Stimulated activated naive CD8-positive, alpha-beta T cell treated with anti-CD3 and anti-CD28 coated beads, Interleukin-15, Interleukin-2, amounts not matched to agents 100 ng/mL and 50 ng/mL, for 24 hours (primary cell): ENCODE measurements around the gene CRTAP.
"Not testable (repeated sequence)": the region's sequence is repeated elsewhere in the genome, so short reads cannot be mapped to it uniquely, and the experiment has no call there.

Experiments used
- H3K27ac Mint-ChIP-seq: one replicate; pipeline ENCODE4 v1.8.0; 2021; ENCODE audit warnings: mild to moderate bottlenecking, mixed read lengths
- H3K27me3 Mint-ChIP-seq: one replicate; pipeline ENCODE4 v1.8.0; 2021; ENCODE audit warnings: mixed read lengths
- H3K36me3 Mint-ChIP-seq: one replicate; pipeline ENCODE4 v1.8.0; 2021; ENCODE audit warnings: low read depth, mixed read lengths
- H3K4me1 Mint-ChIP-seq: one replicate; pipeline ENCODE4 v1.8.0; 2021; ENCODE audit warnings: low read depth, mixed read lengths
- H3K4me3 Mint-ChIP-seq: one replicate; pipeline ENCODE4 v1.8.0; 2021; ENCODE audit warnings: mild to moderate bottlenecking, mixed read lengths
- H3K9me3 Mint-ChIP-seq: one replicate; pipeline ENCODE4 v1.8.0; 2021; ENCODE audit warnings: mixed read lengths

Gene CRTAP

DNA sequence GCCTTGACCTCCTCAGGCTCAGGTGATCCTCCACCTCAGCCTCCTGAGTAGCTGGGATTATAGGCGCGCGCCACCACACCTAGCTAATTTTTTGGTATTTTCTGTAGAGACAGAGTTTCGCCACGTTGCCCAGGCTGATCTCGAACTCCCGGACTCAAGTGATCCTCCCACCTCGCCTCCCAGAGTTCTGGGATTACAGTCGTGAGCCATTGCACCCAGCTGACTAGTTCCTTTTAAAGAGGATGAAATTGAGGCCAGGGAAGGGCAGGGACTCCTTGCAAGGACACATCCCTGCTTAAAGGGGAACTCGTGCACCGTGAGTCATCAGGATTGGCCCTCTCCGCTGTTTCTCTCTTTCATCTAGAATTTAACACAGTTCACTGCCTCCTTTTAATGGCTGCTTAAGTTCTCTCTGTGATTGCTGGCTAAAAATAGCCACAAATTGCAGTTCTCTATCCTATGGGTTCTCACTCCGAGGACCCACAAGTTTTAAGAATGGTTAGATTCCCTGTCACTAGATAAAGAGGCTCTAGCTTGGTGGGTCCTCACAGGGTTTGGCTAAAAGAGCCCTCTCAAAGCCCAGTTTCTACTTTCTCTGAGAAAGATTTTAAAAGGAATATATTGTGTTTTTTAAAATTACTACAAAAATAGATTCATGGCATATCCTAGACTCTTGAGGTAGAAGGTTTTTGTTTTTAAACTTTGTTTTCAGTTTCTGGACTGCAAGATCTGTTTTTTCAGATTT, 1.4 kb downstream of the CRTAP start:
- H3K27ac Mint-ChIP-seq: no peak overlapping the region
- H3K4me1 Mint-ChIP-seq: peaks cover 47% of the 10 kb centered on the region
- H3K36me3 Mint-ChIP-seq: no peaks in the 10 kb centered on the region

DNA sequence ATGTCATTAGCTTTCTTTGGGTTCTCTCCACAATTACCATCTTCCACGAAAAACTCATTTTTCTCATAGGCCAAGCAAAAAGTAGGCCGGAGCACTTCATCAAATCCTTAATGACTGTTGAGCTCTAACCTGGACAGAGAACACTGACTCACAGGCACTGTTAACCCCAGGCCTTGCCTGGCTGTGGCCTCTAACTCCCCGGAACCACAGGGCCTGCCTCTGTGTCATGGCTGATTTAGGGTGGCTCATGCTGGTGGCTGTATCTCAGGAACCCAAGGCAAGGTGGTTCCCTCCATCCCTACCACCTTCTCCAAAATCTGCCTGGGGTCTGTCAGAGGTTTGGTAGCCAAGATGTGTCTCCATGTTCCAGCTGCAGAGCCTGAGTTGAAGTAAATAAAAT, 3.6 kb downstream of the CRTAP start:
- Mint-ChIP-seq H3K27me3 (no peaks in the 10 kb centered on the region), H3K4me3 (no peak overlapping the region), H3K36me3 (peaks cover 9% of the 10 kb centered on the region), H3K4me1 (peaks cover 32% of the 10 kb centered on the region), H3K27ac (no peak overlapping the region), H3K9me3 (no peaks in the 10 kb centered on the region)

More for the DNA sequence above, 1.4 kb downstream of the CRTAP start:
- H3K9me3 Mint-ChIP-seq: no peaks in the 10 kb centered on the region
- no peaks in the 10 kb centered on the region for H3K27me3 Mint-ChIP-seq
- H3K4me3 Mint-ChIP-seq: peak overlapping the region; percentile 83

DNA sequence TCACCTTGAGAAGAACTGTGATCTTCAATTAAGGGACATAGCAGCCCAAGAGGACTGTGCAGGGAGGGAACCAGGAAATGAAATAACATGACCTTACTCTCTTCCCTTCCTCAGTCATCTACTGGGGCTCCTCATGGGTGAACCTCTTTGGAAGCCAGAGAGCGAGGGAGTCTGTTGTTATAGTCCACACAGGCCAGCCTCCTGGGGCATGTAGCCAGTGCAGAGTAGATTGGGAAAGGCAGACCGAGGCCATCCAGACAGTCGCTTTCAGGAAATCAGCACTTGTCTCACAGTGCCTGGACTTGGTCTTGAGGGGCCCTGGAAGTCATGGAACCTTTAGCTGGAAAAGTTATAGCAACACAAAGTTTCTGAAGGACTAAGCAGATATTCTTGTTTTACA, 6.1 kb downstream of the CRTAP start:
- no peaks in the 10 kb centered on the region for H3K27me3 Mint-ChIP-seq
- H3K27ac Mint-ChIP-seq: no peak overlapping the region
- H3K9me3 Mint-ChIP-seq: no peaks in the 10 kb centered on the region
- no peak overlapping the region for H3K4me3 Mint-ChIP-seq
- peaks cover 27% of the 10 kb centered on the region for H3K4me1 Mint-ChIP-seq
- H3K36me3 Mint-ChIP-seq: peaks cover 9% of the 10 kb centered on the region

DNA sequence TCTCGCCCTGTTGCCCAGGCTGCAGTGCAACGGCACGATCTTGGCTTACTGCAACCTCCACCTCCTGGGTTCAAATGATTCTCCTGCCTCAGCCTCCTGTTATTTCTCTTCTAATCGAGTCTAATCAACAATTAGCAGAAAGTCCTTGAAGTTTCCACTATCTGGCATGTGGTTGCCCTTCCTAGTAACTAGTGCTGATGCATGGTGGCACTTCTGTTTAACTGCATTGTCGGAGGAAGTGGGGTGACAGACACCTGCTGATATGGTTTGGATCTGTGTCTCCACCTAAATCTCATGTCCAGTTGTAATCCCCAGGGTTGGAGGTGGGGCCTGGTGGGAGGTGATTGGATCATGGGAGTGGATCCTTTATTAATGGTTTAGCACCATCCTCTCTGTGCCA, 9.2 kb downstream of the CRTAP start:
- Mint-ChIP-seq H3K27ac (peak overlapping the region; percentile 50), H3K36me3 (peaks cover 9% of the 10 kb centered on the region)

DNA sequence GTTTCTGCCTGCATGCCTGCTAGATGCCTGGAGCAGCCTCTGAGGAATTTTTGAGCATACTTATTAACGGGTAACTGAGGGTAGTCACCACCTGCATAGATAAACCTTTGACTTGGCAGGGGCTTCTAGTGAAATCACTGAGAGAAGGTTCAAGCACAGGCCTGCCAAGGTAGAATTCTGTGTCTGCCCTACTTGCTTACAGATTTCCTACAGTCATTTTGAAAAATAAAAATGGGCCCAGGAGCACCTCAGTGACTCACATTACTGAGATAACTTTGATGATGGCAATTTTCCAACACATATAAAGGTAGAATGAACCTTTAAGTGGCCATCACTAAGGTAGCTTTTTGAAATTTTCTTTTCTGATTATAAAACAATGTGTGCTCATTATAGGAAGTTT, 10.8 kb downstream of the CRTAP start:
- no peaks in the 10 kb centered on the region for H3K27me3 Mint-ChIP-seq
- H3K4me1 Mint-ChIP-seq: peaks cover 13% of the 10 kb centered on the region
- peaks cover 9% of the 10 kb centered on the region for H3K36me3 Mint-ChIP-seq
- no peak overlapping the region for H3K27ac Mint-ChIP-seq
- H3K9me3 Mint-ChIP-seq: no peaks in the 10 kb centered on the region
- no peak overlapping the region for H3K4me3 Mint-ChIP-seq

More for the DNA sequence above, 9.2 kb downstream of the CRTAP start:
- no peaks in the 10 kb centered on the region for H3K27me3 Mint-ChIP-seq
- H3K4me1 Mint-ChIP-seq: peaks cover 13% of the 10 kb centered on the region
- H3K4me3 Mint-ChIP-seq: no peak overlapping the region
- no peaks in the 10 kb centered on the region for H3K9me3 Mint-ChIP-seq

DNA sequence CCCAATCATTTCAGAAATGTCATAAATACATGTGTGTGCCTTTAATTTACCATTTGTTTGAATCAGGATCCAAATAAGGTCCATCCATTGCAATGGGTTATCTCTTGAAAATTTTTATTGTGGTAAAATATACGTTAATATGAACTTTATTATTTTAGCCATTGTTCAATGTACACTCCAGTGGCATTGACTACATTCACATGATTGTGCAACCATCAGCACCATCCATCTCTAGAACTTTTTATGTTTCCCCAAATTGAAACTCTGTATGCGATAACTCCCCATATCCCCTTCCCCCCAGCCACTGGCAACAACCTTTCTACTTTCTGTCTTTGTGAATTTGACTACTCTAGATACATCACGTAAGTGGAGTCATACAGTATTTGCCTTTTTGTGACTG, 12.0 kb downstream of the CRTAP start:
- no peaks in the 10 kb centered on the region for H3K9me3 Mint-ChIP-seq
- no peak overlapping the region for H3K4me3 Mint-ChIP-seq
- H3K27ac Mint-ChIP-seq: no peak overlapping the region
- peaks cover 6% of the 10 kb centered on the region for H3K36me3 Mint-ChIP-seq
- H3K4me1 Mint-ChIP-seq: peaks cover 13% of the 10 kb centered on the region
- no peaks in the 10 kb centered on the region for H3K27me3 Mint-ChIP-seq

DNA sequence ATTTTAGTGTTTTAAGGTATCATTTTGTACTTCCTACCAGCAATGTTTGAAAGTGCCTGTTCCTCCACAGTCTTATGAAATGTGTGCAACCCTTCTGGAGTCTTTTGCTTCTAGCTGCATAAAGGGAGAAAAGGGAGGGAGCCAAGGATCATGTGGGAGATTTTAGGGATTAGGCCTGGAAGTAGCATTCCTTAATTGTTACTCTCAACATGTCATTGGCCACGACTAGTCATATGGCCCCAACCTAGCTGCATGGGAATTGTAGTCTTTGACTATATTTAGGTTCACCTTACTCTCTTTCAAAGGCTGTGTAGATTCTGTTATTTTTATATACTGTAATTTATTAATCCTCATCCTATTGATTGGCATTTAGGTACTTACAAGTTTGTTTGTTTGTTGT, 14.9 kb downstream of the CRTAP start:
- Mint-ChIP-seq H3K4me3 (no peak overlapping the region), H3K36me3 (peaks cover 4% of the 10 kb centered on the region), H3K27ac (no peak overlapping the region), H3K4me1 (peaks cover 13% of the 10 kb centered on the region), H3K27me3 (no peaks in the 10 kb centered on the region), H3K9me3 (no peaks in the 10 kb centered on the region)

DNA sequence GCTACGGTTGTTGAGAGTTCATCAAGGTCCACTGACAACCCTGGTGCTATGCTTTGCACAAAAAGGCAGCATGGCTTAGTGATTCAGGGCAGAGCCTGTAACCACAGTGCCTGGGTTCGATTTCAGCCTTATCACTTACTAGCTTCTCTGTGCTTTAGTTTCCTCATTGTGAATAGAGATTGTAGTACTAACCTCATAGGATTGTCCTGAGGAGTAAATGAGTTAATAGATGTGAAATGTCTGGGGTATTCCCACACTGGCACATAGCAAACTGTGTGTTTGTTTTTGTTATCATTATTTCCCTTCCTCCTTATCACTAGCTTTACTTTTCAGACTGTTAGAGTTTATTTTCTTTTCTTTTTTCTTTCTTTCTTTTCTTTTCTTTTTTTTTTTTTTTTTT, 16.3 kb downstream of the CRTAP start:
- no peak overlapping the region for H3K27ac Mint-ChIP-seq
- no peaks in the 10 kb centered on the region for H3K27me3 Mint-ChIP-seq
- no peak overlapping the region for H3K4me3 Mint-ChIP-seq
- H3K4me1 Mint-ChIP-seq: peaks cover 4% of the 10 kb centered on the region
- no peaks in the 10 kb centered on the region for H3K9me3 Mint-ChIP-seq
- peaks cover 16% of the 10 kb centered on the region for H3K36me3 Mint-ChIP-seq

DNA sequence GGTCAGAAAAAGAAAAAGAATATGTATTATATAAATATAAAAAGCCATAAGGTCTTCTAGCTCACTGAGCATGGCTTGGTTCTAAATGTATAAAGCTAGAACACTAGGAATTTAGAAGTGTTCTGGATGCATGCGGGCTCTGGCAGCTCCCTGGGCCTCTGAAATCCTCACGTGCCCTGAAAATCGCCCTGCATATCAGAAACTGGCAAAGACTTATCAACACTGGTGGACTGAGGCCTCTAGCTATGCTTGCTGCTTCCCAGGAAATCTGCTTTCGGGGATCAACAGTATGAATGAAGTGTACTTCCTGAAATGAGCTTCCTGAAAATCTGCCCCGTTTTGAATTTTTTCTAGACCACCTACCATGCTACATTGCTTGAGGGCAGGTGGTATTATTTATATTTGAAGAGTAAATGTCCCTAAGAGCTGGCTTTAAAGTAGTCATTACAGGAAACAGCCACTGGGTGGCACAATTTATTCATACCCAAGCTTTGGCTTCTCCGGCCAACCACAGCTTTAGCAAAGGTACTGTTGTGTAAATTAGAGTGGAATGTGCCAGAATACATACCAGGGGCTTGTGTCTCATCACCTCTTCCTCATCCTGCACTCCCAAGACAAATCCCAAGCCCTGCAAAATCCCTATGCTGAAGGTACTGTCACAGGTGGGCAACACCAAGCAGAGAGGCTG, 17.7 kb downstream of the CRTAP start:
- Mint-ChIP-seq H3K27ac (no peak overlapping the region), H3K36me3 (peaks cover 25% of the 10 kb centered on the region), H3K4me3 (no peak overlapping the region), H3K4me1 (peaks cover 4% of the 10 kb centered on the region), H3K9me3 (no peaks in the 10 kb centered on the region), H3K27me3 (no peaks in the 10 kb centered on the region)

DNA sequence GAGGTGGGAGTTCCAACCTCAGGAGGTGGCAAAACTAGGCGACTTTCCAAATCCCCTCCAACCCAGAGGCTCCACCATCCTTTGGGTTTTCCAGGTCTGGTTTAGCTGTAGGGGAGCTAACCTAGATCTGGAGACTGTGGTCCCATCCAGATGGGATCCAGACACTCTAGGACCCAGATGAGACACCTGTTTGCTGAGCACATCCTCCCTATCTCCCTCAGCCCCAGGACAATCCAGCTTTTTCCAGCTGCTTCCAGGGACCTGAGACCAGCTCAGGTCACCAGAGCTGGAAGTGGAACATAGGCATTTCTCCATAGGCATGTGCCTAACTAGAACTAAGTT, 18.2 kb downstream of the CRTAP start:
- H3K4me1 Mint-ChIP-seq: peaks cover 4% of the 10 kb centered on the region
- peaks cover 28% of the 10 kb centered on the region for H3K36me3 Mint-ChIP-seq
- no peaks in the 10 kb centered on the region for H3K27me3 Mint-ChIP-seq
- no peak overlapping the region for H3K27ac Mint-ChIP-seq
- no peak overlapping the region for H3K4me3 Mint-ChIP-seq
- no peaks in the 10 kb centered on the region for H3K9me3 Mint-ChIP-seq

DNA sequence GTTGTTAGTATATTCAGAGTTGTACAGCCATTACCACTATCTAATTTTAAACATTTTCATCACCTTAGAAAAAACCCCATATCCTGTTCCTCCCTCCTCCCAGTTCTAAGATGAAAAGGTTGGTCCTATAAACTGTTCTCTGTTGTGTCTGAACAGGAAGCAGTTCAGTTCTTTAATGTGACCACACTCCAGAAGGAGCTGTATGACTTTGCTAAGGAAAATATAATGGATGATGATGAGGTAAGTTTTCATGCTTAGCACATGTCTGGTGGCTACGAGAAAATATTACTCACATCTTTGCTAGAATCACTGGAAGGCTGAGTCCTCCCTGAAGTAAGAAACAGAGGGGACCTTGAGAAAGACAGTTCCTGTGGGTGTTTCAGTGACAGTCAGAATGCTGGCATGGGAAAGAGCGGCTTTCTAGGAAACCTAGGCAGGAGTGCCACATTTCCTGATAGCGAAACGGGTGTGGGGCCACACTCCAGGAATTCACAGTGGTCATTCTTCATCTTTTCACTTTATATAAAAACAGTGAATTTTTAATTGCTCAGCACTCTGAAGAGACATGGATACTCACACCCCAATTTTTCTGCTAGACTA, 20.3 kb downstream of the CRTAP start:
- Mint-ChIP-seq H3K27ac (no peak overlapping the region), H3K27me3 (no peaks in the 10 kb centered on the region), H3K4me3 (no peak overlapping the region), H3K9me3 (no peaks in the 10 kb centered on the region), H3K36me3 (peaks cover 33% of the 10 kb centered on the region), H3K4me1 (peaks cover 4% of the 10 kb centered on the region)

DNA sequence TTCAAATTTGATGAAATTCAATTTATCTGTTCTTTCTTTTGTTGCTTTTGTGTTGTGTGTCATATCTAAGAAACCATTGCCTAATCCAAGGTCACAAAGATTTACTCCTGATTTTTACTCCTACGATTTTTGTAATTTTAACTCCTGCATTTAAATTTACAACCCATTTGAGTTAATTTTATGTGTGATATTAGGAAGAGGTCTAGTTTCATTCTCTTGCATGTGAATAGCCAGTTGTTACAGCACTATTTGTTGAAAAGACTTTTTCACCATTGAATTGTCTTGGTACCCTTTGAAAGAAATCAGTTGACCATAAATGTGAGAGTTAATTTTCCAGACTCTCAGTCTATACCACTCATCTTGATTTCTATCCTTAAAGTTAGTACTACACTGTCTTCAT, 23.9 kb downstream of the CRTAP start:
- Mint-ChIP-seq H3K4me1 (peaks cover 4% of the 10 kb centered on the region), H3K36me3 (peaks cover 45% of the 10 kb centered on the region), H3K9me3 (no peaks in the 10 kb centered on the region), H3K27me3 (no peaks in the 10 kb centered on the region), H3K27ac (no peak overlapping the region), H3K4me3 (no peak overlapping the region)

DNA sequence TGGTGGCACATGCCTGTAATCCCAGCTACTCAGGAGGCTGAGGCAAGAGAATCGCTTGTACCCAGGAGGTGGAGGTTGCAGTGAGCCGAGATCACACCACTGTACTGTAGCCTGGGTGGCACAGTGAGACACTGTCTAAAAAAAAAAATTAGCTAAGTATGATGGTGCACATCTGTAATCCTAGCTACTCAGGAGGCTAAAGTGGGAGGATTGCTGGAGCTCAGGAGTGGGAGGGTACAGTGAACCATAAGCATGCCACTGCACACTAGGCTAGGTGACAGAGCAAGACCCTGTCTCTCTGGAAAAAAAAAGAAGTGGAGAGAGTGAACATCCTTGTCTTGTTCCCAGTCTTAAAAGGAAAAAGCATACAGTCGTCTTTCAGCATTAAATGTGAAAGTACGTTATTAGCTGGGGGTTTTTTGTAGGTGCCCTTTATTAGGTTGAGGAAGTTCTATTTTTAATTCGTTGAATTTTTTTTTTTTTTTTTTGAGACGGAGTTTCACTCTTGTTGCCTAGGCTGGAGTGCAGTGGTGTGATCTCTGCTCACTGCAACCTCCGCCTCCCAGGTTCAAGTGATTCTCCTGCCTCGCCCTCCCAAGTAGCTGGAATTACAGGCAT, 25.3 kb downstream of the CRTAP start:
- not testable (repeated sequence) for H3K27ac Mint-ChIP-seq, H3K9me3 Mint-ChIP-seq, H3K4me1 Mint-ChIP-seq, H3K27me3 Mint-ChIP-seq, H3K4me3 Mint-ChIP-seq
- H3K36me3 Mint-ChIP-seq: peaks cover 49% of the 10 kb centered on the region

DNA sequence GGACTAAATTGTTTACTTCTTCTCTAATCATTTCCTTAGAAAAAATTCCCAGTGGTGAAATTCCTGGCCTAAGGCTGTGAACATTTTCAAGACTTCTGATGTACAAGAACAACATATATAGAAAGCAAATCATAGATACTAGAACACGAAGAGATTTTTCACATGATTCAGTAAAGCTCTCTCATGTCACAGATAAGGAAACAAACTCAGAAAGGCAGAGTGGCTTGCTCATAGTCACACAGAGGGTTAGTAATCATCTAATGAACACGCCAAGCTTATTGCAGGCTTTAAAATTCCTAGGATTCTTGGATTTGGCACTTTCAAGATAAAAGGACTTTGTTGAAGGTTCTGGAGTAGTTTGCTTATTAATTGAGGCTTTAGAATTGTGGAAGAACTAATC, 26.2 kb downstream of the CRTAP start:
- H3K9me3 Mint-ChIP-seq: no peaks in the 10 kb centered on the region
- H3K27me3 Mint-ChIP-seq: no peaks in the 10 kb centered on the region
- H3K4me1 Mint-ChIP-seq: no peaks in the 10 kb centered on the region
- peaks cover 41% of the 10 kb centered on the region for H3K36me3 Mint-ChIP-seq
- H3K27ac Mint-ChIP-seq: no peak overlapping the region
- H3K4me3 Mint-ChIP-seq: no peak overlapping the region

DNA sequence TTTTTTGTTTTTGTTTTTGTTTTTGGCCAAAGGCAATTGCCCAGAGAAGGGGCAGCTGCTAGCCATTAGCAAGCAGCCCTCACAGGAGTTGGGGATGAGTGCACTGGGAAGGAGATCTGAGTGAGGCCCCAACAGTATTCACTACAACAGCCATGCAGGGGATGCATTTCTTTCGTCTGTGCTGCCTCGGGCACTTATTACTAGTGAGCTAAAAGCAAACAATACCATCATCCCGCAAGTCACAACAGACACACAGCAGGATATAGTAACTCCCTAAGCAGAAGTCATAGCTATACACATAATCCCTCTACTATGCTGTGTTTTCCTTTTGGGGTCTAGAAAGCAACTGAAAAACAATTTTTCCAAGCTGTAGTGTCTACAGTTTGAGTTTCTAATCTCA, 27.2 kb downstream of the CRTAP start:
- Mint-ChIP-seq H3K36me3 (peaks cover 36% of the 10 kb centered on the region), H3K27me3 (no peaks in the 10 kb centered on the region), H3K9me3 (no peaks in the 10 kb centered on the region), H3K4me1 (no peaks in the 10 kb centered on the region), H3K27ac (no peak overlapping the region), H3K4me3 (no peak overlapping the region)
